GM19023 (cell line): Measurements from ENCODE around the gene EPHB1.
A peak's percentile ranks its signal among the peaks of the same experiment; 100 is the strongest.

Source experiments
- ATAC-seq: cut with Tn5 transposase; IDR thresholded peaks from one replicate; pipeline ENCODE4 v1.9.1; 2021; ENCODE audit warnings: mild to moderate bottlenecking, moderate library complexity; ENCODE audit not compliant: unreplicated experiment

Gene EPHB1

GRCh38 chr3:134903837-134904236 is 108.8 kb downstream of the EPHB1 start:
- peak; percentile 40 for ATAC-seq

- peak; percentile 97 for ATAC-seq
Measured at GRCh38 chr3:134904241-134904771, 109.2 kb downstream of the EPHB1 start.

GRCh38 chr3:134904776-134905646 is 110.0 kb downstream of the EPHB1 start:
- ATAC-seq = no peak

- ATAC-seq = no peak
Measured at GRCh38 chr3:134905647-134905935, 110.5 kb downstream of the EPHB1 start.

- no peak for ATAC-seq
Measured at GRCh38 chr3:134908271-134908670, 113.2 kb downstream of the EPHB1 start.

GRCh38 chr3:134910026-134910425 is 115.0 kb downstream of the EPHB1 start:
- no peak for ATAC-seq

DNA sequence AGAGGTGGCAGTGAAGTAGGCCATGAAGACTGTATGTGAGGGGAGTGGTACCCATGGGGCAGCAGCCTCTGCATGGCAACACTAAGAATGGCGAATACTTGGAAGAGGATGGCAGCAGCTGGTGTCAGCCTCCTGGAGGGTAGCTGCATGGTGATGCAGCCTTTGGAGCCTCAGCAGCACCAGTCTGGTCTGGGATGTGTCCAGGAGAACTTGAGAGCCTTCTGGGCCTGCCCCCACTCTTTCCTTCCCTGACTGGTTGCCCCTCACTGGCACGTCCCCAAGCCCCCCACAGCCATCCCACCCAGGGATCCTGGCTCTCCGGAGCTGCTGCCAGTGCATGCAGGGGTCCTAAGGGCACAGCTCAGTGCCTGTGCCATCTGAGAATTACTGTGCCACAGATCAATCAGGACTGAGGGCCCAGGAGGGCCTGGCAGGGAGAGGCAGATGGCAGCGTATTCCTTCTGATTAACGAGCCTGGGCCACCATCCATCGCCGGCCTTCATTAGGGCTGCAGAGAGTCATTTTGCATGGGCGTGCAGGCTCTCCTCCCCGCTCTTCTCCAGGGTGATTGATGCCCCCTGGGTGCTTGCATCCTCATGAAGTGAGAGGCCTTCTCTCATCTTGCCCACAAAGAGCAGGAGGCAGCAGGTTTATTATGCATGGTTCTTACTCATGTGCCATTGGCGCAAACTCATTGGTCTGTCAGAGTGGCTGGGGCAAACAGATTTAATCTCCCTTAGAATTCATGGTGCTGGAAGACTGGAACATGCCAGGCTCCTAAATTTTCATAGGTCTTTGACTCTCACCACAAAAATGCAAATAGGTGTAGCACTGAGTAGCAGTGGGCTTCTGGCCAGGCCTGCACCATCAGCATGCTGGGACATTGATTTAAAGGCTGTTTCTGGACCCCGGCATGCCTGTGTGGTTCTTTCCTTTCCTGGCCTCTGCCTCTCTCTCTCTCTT is 116.8 kb downstream of the EPHB1 start:
- ATAC-seq = no peak

GRCh38 chr3:134916276-134916961 is 121.4 kb downstream of the EPHB1 start:
- no peak for ATAC-seq

DNA sequence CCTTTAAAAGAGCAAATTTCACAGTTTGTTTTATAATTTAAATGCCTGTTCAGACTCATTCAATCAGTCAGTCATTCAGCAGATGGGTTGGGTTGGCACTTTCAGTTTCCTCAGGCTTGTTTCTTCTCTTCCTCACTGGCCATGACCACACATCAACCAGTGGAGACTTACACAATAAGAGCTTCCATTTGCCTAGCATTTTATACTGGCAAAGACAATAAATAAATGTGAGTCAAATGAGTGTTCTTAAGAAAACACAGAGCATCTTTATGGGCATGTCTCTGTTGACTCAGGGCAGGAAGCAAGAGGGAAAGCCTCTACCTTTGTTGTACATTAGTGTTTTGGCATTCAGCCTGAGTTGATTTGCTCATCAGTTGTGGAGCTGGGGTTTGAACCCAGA is 122.6 kb downstream of the EPHB1 start:
- no peak for ATAC-seq

- ATAC-seq = peak; percentile 89
Measured at GRCh38 chr3:134918441-134918840, 123.4 kb downstream of the EPHB1 start.

DNA sequence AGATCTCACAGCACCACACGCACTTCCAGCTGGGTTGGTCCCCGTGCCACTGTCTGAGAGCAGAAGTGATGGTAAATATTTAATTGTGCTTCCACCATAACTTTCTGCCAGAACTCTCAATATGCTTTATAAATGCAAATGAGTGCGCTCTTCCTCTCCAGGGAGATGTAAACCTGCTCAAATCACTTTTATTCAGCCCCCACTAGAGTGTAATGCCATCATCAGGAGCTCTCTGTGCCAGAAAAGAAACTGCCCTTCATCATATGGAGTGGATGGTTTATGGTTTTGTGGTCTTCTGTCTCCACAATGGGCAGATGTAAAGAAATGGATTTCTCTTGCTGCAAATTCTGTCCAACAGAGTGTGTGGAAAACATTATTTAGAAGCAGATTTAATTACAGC is 127.0 kb downstream of the EPHB1 start:
- ATAC-seq = no peak

DNA sequence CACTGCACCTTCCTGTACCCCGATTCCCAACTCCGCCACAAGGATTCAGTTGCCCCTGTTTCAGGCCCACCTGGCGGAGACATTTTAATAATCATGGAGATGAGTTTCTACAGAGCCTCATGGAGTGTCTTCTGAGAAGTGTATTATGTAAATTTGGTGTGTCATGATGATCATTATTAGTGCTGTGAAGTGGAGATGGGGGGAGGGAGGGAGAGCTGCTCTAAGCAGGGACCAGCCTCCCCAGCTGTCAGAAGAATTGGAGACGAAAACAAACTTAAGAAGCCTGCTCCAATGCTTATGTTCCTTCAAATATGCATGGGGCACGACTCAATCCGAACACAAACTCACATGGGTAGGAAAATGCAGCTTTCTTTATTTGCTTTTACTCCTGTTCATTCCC is 127.8 kb downstream of the EPHB1 start:
- ATAC-seq = no peak

GRCh38 chr3:134923286-134923685 is 128.2 kb downstream of the EPHB1 start:
- ATAC-seq = no peak

DNA sequence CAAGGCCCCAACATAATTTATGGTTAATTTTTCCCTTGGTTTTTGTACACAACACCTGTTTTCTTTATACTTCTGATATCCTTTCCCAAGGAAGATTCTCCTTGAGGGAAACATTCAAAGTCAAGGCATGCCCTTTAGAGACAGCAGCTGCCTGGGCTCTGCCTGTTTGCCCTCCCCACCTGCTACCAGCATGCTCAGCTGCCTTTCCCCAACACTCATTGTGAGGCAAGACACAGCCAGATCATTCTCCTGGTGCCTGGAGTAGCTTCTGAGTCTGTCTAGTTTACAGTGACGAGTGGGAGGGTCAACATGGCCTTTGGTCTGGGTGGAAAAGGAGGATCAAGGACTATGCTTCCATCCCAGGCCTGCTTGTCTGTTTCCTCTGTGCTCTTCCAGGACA is 132.5 kb downstream of the EPHB1 start:
- ATAC-seq = no peak

- no peak for ATAC-seq
Measured at GRCh38 chr3:134928392-134928791, 133.3 kb downstream of the EPHB1 start.

GRCh38 chr3:134928819-134929218 is 133.8 kb downstream of the EPHB1 start:
- ATAC-seq = no peak

GRCh38 chr3:134929976-134930375 is 134.9 kb downstream of the EPHB1 start:
- ATAC-seq = no peak

- ATAC-seq = no peak
Measured at GRCh38 chr3:134931045-134931785, 136.2 kb downstream of the EPHB1 start.

GRCh38 chr3:134932035-134932434 is 137.0 kb downstream of the EPHB1 start:
- no peak for ATAC-seq

GRCh38 chr3:134933997-134934396 is 138.9 kb downstream of the EPHB1 start:
- no peak for ATAC-seq
